Kidney epithelial cell (primary cell): ENCODE results near the gene DENND6A. TPM values are rescaled to one million over a fixed set of nuclear protein-coding genes. Genes with fewer than 3 reads are reported as not detected.
"Not testable (repeated sequence)": the region's sequence is repeated elsewhere in the genome, so short reads cannot be mapped to it uniquely, and the experiment has no call there.

Experiments used
- DNase-seq: peaks from one replicate; pipeline ENCODE4 v3.0.0-alpha.2; 2010; ENCODE audit warnings: low read depth
- H3K27me3 ChIP-seq: 2 replicates; pipeline ENCODE4 v1.6.0; 2011; ENCODE audit warnings: low read length; ENCODE audit not compliant: control insufficient read depth, insufficient read depth
- H3K36me3 ChIP-seq: 2 replicates; pipeline ENCODE4 v1.5.1; 2011; ENCODE audit warnings: low read length; ENCODE audit not compliant: control insufficient read depth, insufficient read depth
- H3K4me3 ChIP-seq: 2 replicates; pipeline ENCODE4 v1.5.1; 2011; ENCODE audit warnings: low read depth, mild to moderate bottlenecking, control low read depth, low read length
- CTCF ChIP-seq: IDR thresholded peaks from 2 replicates; pipeline ENCODE4 v1.5.1; 2011; ENCODE audit warnings: mild to moderate bottlenecking, moderate library complexity, low read length, control low read depth, inconsistent platforms; ENCODE audit not compliant: insufficient read depth, poor library complexity, severe bottlenecking
- total RNA-seq: library from RNA; depleted of rRNA; stranded (reverse); fragments of >200 nt; gene quantifications from 2 replicates; pipeline ENCODE4 v1.2.3, GENCODE V29; 2015

The DENND6A gene
- total RNA-seq, 1 donor from 2014 or later: 17.3 TPM

GRCh38 chr3:57627976-57628375, 64.9 kb downstream of the DENND6A start:
- no peak for TF ChIP-seq CTCF
- Histone ChIP-seq H3K27me3 (no peaks in the 10 kb centered on the region), H3K36me3 (no peaks in the 10 kb centered on the region), H3K4me3 (no peak overlapping the region)
- DNase-seq: no peak

- TF ChIP-seq CTCF: no peak
- no peak for DNase-seq
- no peak overlapping the region for H3K4me3 ChIP-seq
- H3K36me3 ChIP-seq: no peaks in the 10 kb centered on the region
- no peaks in the 10 kb centered on the region for H3K27me3 ChIP-seq
Observed at GRCh38 chr3:57624801-57625200, 68.1 kb downstream of the DENND6A start.

- Histone ChIP-seq H3K4me3 (no peak overlapping the region), H3K27me3 (no peaks in the 10 kb centered on the region), H3K36me3 (no peaks in the 10 kb centered on the region)
- no peak for DNase-seq
- no peak for TF ChIP-seq CTCF
Observed at GRCh38 chr3:57622362-57622761, 70.5 kb downstream of the DENND6A start.

GRCh38 chr3:57617739-57618138, 75.1 kb downstream of the DENND6A start:
- DNase-seq: no peak
- TF ChIP-seq CTCF: no peak
- no peaks in the 10 kb centered on the region for H3K27me3 ChIP-seq
- H3K36me3 ChIP-seq: no peaks in the 10 kb centered on the region
- no peak overlapping the region for H3K4me3 ChIP-seq

GRCh38 chr3:57616233-57616632, 76.6 kb downstream of the DENND6A start:
- TF ChIP-seq CTCF: no peak
- Histone ChIP-seq H3K36me3 (no peaks in the 10 kb centered on the region), H3K4me3 (no peak overlapping the region), H3K27me3 (no peaks in the 10 kb centered on the region)
- DNase-seq: no peak

GRCh38 chr3:57611870-57612269, 81.0 kb downstream of the DENND6A start:
- not testable (repeated sequence) for H3K27me3 ChIP-seq, H3K4me3 ChIP-seq, H3K36me3 ChIP-seq, DNase-seq

GRCh38 chr3:57605683-57606082, 87.2 kb downstream of the DENND6A start:
- H3K27me3 ChIP-seq: no peaks in the 10 kb centered on the region
- no peak overlapping the region for H3K4me3 ChIP-seq
- no peaks in the 10 kb centered on the region for H3K36me3 ChIP-seq
- TF ChIP-seq CTCF: no peak
- DNase-seq: no peak
